A172 (cell line): Measurements from ENCODE around the gene ZNF394. TPM values are rescaled to one million over a fixed set of nuclear protein-coding genes. Genes with fewer than 3 reads are reported as not detected.

Source experiments
- DNase-seq: peaks from one replicate; pipeline ENCODE4 v3.0.0-alpha.2; 2015; ENCODE audit warnings: low spot score
- total RNA-seq: library from RNA; depleted of rRNA; stranded (reverse); fragments of >200 nt; shearing (Covaris generic); gene quantifications from 2 replicates; pipeline ENCODE4 v1.2.3, GENCODE V29; 2014; rRNA removed

The ZNF394 gene
- total RNA-seq, 1 experiment from 2014 or later = 23.7 TPM

- DNase-seq = no peak
These were observed 50.8 kb downstream of the ZNF394 start for GRCh38 chr7:99449326-99449725.

GRCh38 chr7:99448855-99449254 is 51.2 kb downstream of the ZNF394 start:
- no peak for DNase-seq

GRCh38 chr7:99447943-99448342 is 52.1 kb downstream of the ZNF394 start:
- no peak for DNase-seq

- DNase-seq = peak; percentile 13
These were observed 54.0 kb downstream of the ZNF394 start for GRCh38 chr7:99446096-99446495.

Other genes starting within 250 kb of the ZNF394 start
- gene MYH16, start 227.4 kb downstream of the ZNF394 start, total RNA-seq = 0.78 and 1.1 TPM in 2 replicates
- 326 and 351 TPM in 2 replicates for gene ARPC1A, start 174.4 kb downstream of the ZNF394 start, total RNA-seq
- gene ARPC1B, start 125.6 kb downstream of the ZNF394 start, total RNA-seq = 549 and 731 TPM in 2 replicates
- 236 and 279 TPM in 2 replicates for gene PDAP1, start 91.7 kb downstream of the ZNF394 start, total RNA-seq
- gene BUD31, start 91.3 kb downstream of the ZNF394 start, total RNA-seq = 180 and 228 TPM in 2 replicates
- gene PTCD1, start 61.5 kb downstream of the ZNF394 start, total RNA-seq = 13.2 and 38.5 TPM in 2 replicates
- gene CPSF4, start 61.3 kb downstream of the ZNF394 start, total RNA-seq = 32.0 and 39.0 TPM in 2 replicates
- gene ATP5MF, start 34.1 kb downstream of the ZNF394 start, total RNA-seq = 430 and 1,432 TPM in 2 replicates
- gene ZNF789, start 27.4 kb downstream of the ZNF394 start, total RNA-seq = 9.6 and 19.0 TPM in 2 replicates
- 16.2 and 17.9 TPM in 2 replicates for gene ZKSCAN5, start 4.4 kb upstream of the ZNF394 start, total RNA-seq
- 11.4 and 12.3 TPM in 2 replicates for gene FAM200A, start 51.8 kb upstream of the ZNF394 start, total RNA-seq
- 90.2 and 92.1 TPM in 2 replicates for gene ZNF655, start 58.4 kb upstream of the ZNF394 start, total RNA-seq
- not detected in 2 replicates for gene TMEM225B, start 98.0 kb upstream of the ZNF394 start, total RNA-seq
- 11.7 and 12.1 TPM in 2 replicates for gene ZSCAN25, start 116.7 kb upstream of the ZNF394 start, total RNA-seq
- 1.9 and 3.8 TPM in 2 replicates for gene CYP3A5, start 179.7 kb upstream of the ZNF394 start, total RNA-seq
- not detected in 2 replicates for gene CYP3A7, start 234.9 kb upstream of the ZNF394 start, total RNA-seq